Natural killer cell treated with Interleukin-12 subunit alpha and Interleukin-12 subunit beta and Interleukin-15 and Interleukin-18, amount 100 ng/mL, for 72 hours (primary cell): ENCODE measurements around the gene MRPL52. TPM values are rescaled to one million over a fixed set of nuclear protein-coding genes. Genes with fewer than 3 reads are reported as not detected.
A peak's percentile ranks its signal among the peaks of the same experiment; 100 is the strongest.

Experiments
- ATAC-seq, 2 donors: fragments of 150-1000 bp; cut with Tn5 transposase in 1 of 2; sonication (Bioruptor Pico), chemical (Tn5 transposase) in 1 of 2; 2 replicates each; pipeline ENCODE4 v1.10.0; 2021
- DNase-seq: peaks from one replicate; pipeline ENCODE4 v3.0.0; 2022; ENCODE audit warnings: low spot score
- H3K27ac Mint-ChIP-seq, 2 donors: 1 replicate in 1 of 2; 2 replicates in 1 of 2; pipeline ENCODE4 v1.8.0; 2022; ENCODE audit warnings: mixed read lengths in 2 of 2, mild to moderate bottlenecking in 1 of 2, moderate library complexity in 1 of 2
- H3K27me3 Mint-ChIP-seq, 2 donors: 1 replicate in 1 of 2; 2 replicates in 1 of 2; pipeline ENCODE4 v1.8.0; 2022; ENCODE audit warnings: mixed read lengths in 2 of 2
- H3K36me3 Mint-ChIP-seq: one replicate; pipeline ENCODE4 v1.8.0; 2022; ENCODE audit warnings: mixed read lengths
- H3K4me1 Mint-ChIP-seq, 2 donors: 1 replicate in 1 of 2; 2 replicates in 1 of 2; pipeline ENCODE4 v1.8.0; 2022; ENCODE audit warnings: low read depth in 2 of 2, mixed read lengths in 2 of 2, mild to moderate bottlenecking in 1 of 2
- H3K4me3 Mint-ChIP-seq: one replicate; pipeline ENCODE4 v1.8.0; 2022; ENCODE audit warnings: mixed read lengths
- H3K9me3 Mint-ChIP-seq: 2 replicates; pipeline ENCODE4 v1.8.0; 2022; ENCODE audit warnings: mixed read lengths
- total RNA-seq, 2 donors: library from RNA; stranded (reverse); gene quantifications; one replicate each; pipeline ENCODE4 v1.2.3, GENCODE V29; 2022

MRPL52 gene
- total RNA-seq, 2 donors from 2014 or later, result 116 to 134 TPM

GRCh38 chr14:22882064-22882463 lies 52.4 kb downstream of the MRPL52 start:
- H3K27ac Mint-ChIP-seq, result peak overlapping the region in 1 of 2 donors; percentile 34
- no peak for ATAC-seq
- no peak overlapping the region for H3K4me3 Mint-ChIP-seq
- H3K4me1 Mint-ChIP-seq, result peaks cover 22 to 23% of the 10 kb centered on the region in 2 donors
- peaks cover 0 to 3% of the 10 kb centered on the region in 2 donors for H3K27me3 Mint-ChIP-seq
- no peak for DNase-seq
- no peaks in the 10 kb centered on the region for H3K36me3 Mint-ChIP-seq
- H3K9me3 Mint-ChIP-seq, result no peaks in the 10 kb centered on the region

GRCh38 chr14:22882529-22883172 lies 53.0 kb downstream of the MRPL52 start:
- ATAC-seq (no peak), DNase-seq (no peak)
- Mint-ChIP-seq H3K27me3 (peaks cover 0 to 3% of the 10 kb centered on the region in 2 donors), H3K27ac (peak overlapping the region in 1 of 2 donors; percentile 54), H3K36me3 (no peaks in the 10 kb centered on the region), H3K9me3 (no peaks in the 10 kb centered on the region), H3K4me1 (peaks cover 28% of the 10 kb centered on the region in 2 donors), H3K4me3 (no peak overlapping the region)

- Mint-ChIP-seq H3K4me3 (no peak within 1 kb of the TSS), H3K27me3 (peaks cover 0 to 3% of the 10 kb centered on the region in 2 donors), H3K9me3 (no peaks in the 10 kb centered on the region), H3K27ac (peak within 1 kb of the TSS; percentile 34 to 54), H3K36me3 (no peaks in the 10 kb centered on the region), H3K4me1 (peaks cover 28 to 33% of the 10 kb centered on the region in 2 donors)
- no peak for DNase-seq
- no peak for ATAC-seq
Measured at GRCh38 chr14:22883173-22883976, 53.7 kb downstream of the MRPL52 start, which contains the start of gene REM2. Gene REM2, plus strand, starts transcription at chr14:22883222. Its CDS starts 66 bp downstream, at chr14:22883288.

- Mint-ChIP-seq H3K36me3 (no peaks in the 10 kb centered on the region), H3K27me3 (peaks cover 0 to 3% of the 10 kb centered on the region in 2 donors), H3K27ac (peak overlapping the region in 1 of 2 donors; percentile 1), H3K4me3 (no peak overlapping the region), H3K4me1 (peaks cover 28 to 33% of the 10 kb centered on the region in 2 donors), H3K9me3 (no peaks in the 10 kb centered on the region)
- no peak for DNase-seq
- no peak for ATAC-seq
Measured at GRCh38 chr14:22884076-22884737, 54.5 kb downstream of the MRPL52 start.

Other genes with a start within 250 kb of the MRPL52 start
- 100 to 1,000 TPM; 147 to 221 TPM for gene DAD1, start 240.7 kb upstream of the MRPL52 start, total RNA-seq
- 10 to 100 TPM in 1 of 2 donors, 1 to 10 TPM in 1; 8.4 to 36.8 TPM for gene ABHD4, start 231.6 kb upstream of the MRPL52 start, total RNA-seq
- not detected for gene OR6J1, start 185.5 kb upstream of the MRPL52 start, total RNA-seq
- gene OXA1L, start 63.2 kb upstream of the MRPL52 start, total RNA-seq, result 100 to 1,000 TPM; 103 to 112 TPM
- under 1 TPM; 0.36 to 0.59 TPM for gene SLC7A7, start 14.5 kb upstream of the MRPL52 start, total RNA-seq
- gene MMP14, start 6.7 kb downstream of the MRPL52 start, total RNA-seq, result 1 to 10 TPM; 3.7 to 8.0 TPM
- 10 to 100 TPM; 53.4 to 60.4 TPM for gene LRP10, start 41.9 kb downstream of the MRPL52 start, total RNA-seq
- under 1 TPM in 1 of 2 donors, not detected in 1; 0.43 TPM for gene REM2, start 53.3 kb downstream of the MRPL52 start, total RNA-seq
- 10 to 100 TPM; 88.2 to 94.1 TPM for gene RBM23, start 89.3 kb downstream of the MRPL52 start, total RNA-seq
- gene PRMT5, start 99.5 kb downstream of the MRPL52 start, total RNA-seq, result 100 to 1,000 TPM; 108 to 171 TPM
- gene HAUS4, start 127.2 kb downstream of the MRPL52 start, total RNA-seq, result 10 to 100 TPM; 34.4 to 56.8 TPM
- 1 to 10 TPM in 1 of 2 donors, under 1 TPM in 1; 0.17 to 2.1 TPM for gene AJUBA, start 152.7 kb downstream of the MRPL52 start, total RNA-seq
- gene C14orf93, start 180.3 kb downstream of the MRPL52 start, total RNA-seq, result 10 to 100 TPM in 1 of 2 donors, 1 to 10 TPM in 1; 2.8 to 10.8 TPM
- gene PSMB5, start 205.0 kb downstream of the MRPL52 start, total RNA-seq, result 100 to 1,000 TPM; 102 to 121 TPM
- not detected for gene PSMB11, start 212.3 kb downstream of the MRPL52 start, total RNA-seq
- gene CDH24, start 227.6 kb downstream of the MRPL52 start, total RNA-seq, result 1 to 10 TPM in 1 of 2 donors, under 1 TPM in 1; 0.73 to 1.0 TPM